IMR-90 (cell line): ENCODE measurements around the gene WIPF2. TPM values are rescaled to one million over a fixed set of nuclear protein-coding genes. Genes with fewer than 3 reads are reported as not detected.
A peak's percentile ranks its signal among the peaks of the same experiment; 100 is the strongest.
"Not testable (repeated sequence)": the region's sequence is repeated elsewhere in the genome, so short reads cannot be mapped to it uniquely, and the experiment has no call there.

Experiments used
- ATAC-seq: fragments of 200-7000 bp; cut with Tn5 transposase; 2 replicates; pipeline ENCODE4 v1.9.1; 2020; ENCODE audit warnings: low read depth, mild to moderate bottlenecking, moderate library complexity
- BruUV-seq: library from RNA; stranded (reverse); fragments of 400-500 nt; replicated peaks from 2 replicates; lab custom pipeline; 2021; lab: Mats Ljungman, UMichigan
- CTCF ChIA-PET: fragments of 300-600 bp; formaldehyde crosslinking; extraction: SDS; loops from one replicate; lab custom pipeline; 2021; ENCODE audit warnings: antibody characterized with exemption; lab: Yijun Ruan, JAX
- POLR2A ChIA-PET: fragments of 300-600 bp; sonication (Branson Sonifier 250); formaldehyde crosslinking; loops from one replicate; lab custom pipeline; 2022; ENCODE audit warnings: antibody characterized with exemption; ENCODE audit not compliant: unreplicated experiment; lab: Charles Lee
- DNase-seq: peaks from one replicate; pipeline ENCODE4 v3.0.0; 2013
- H2AFZ ChIP-seq: replicated peaks from 2 replicates; pipeline ENCODE3; 2013; ENCODE audit warnings: low read length, mild to moderate bottlenecking; ENCODE audit not compliant: poor library complexity
- H2AK5ac ChIP-seq: 2 replicates; pipeline ENCODE4 v1.6.1; 2013; ENCODE audit warnings: low read depth, low read length, inconsistent platforms
- H2AK9ac ChIP-seq: replicated peaks from 2 replicates; pipeline ENCODE3; 2013; ENCODE audit warnings: mild to moderate bottlenecking, low read depth, low read length, moderate library complexity; ENCODE audit not compliant: poor library complexity
- H2BK120ac ChIP-seq: 2 replicates; pipeline ENCODE4 v1.6.1; 2013; ENCODE audit warnings: low read depth, low read length, inconsistent platforms
- H2BK15ac ChIP-seq: 3 replicates; pipeline ENCODE4 v1.6.1; 2013; ENCODE audit warnings: low read depth, low read length, inconsistent platforms
- H2BK20ac ChIP-seq: 2 replicates; pipeline ENCODE4 v1.6.1; 2013; ENCODE audit warnings: low read depth, mild to moderate bottlenecking, inconsistent platforms, low read length, moderate library complexity
- H2BK5ac ChIP-seq: 2 replicates; pipeline ENCODE4 v1.6.1; 2013; ENCODE audit warnings: mild to moderate bottlenecking, low read depth, low read length, inconsistent platforms; ENCODE audit not compliant: poor library complexity, severe bottlenecking
- H3K14ac ChIP-seq: replicated peaks from 2 replicates; pipeline ENCODE4 v1.6.1; 2013; ENCODE audit warnings: low read depth, low read length, inconsistent platforms
- H3K18ac ChIP-seq: 2 replicates; pipeline ENCODE4 v1.6.1; 2013; ENCODE audit warnings: low read depth, low read length, control low read depth
- H3K23ac ChIP-seq: 2 replicates; pipeline ENCODE4 v1.6.1; 2013; ENCODE audit warnings: low read depth, low read length, inconsistent platforms
- H3K27ac ChIP-seq: 2 replicates; pipeline ENCODE4 v1.5.1; 2013; ENCODE audit warnings: mild to moderate bottlenecking, control low read depth, low read length; ENCODE audit not compliant: insufficient read depth
- H3K27me3 ChIP-seq: 2 replicates; pipeline ENCODE4 v1.6.1; 2013; ENCODE audit warnings: low read length; ENCODE audit not compliant: control insufficient read depth, insufficient read depth
- H3K36me3 ChIP-seq: 2 replicates; pipeline ENCODE4 v1.6.1; 2013; ENCODE audit warnings: low read length, mixed read lengths; ENCODE audit not compliant: control insufficient read depth, insufficient read depth
- H3K4ac ChIP-seq: 2 replicates; pipeline ENCODE4 v1.6.1; 2013; ENCODE audit warnings: low read depth, low read length, inconsistent platforms
- H3K4me1 ChIP-seq: 2 replicates; pipeline ENCODE4 v1.6.1; 2013; ENCODE audit warnings: low read length, mixed read lengths; ENCODE audit not compliant: control insufficient read depth, insufficient read depth
- H3K4me2 ChIP-seq: 2 replicates; pipeline ENCODE4 v1.6.1; 2013; ENCODE audit warnings: low read depth, mild to moderate bottlenecking, control low read depth, low read length, moderate library complexity
- H3K4me3 ChIP-seq: 2 replicates; pipeline ENCODE4 v1.5.1; 2013; ENCODE audit warnings: low read depth, mild to moderate bottlenecking, control low read depth, low read length, moderate library complexity; ENCODE audit not compliant: insufficient read depth
- H3K56ac ChIP-seq: 2 replicates; pipeline ENCODE4 v1.6.1; 2013; ENCODE audit warnings: low read length, inconsistent platforms; ENCODE audit not compliant: insufficient read depth; ENCODE audit errors: extremely low read depth
- H3K79me1 ChIP-seq, 2 experiments: 2 replicates each; pipeline ENCODE4 v1.6.1; 2013; ENCODE audit warnings: low read length in 2 of 2, inconsistent platforms in 1 of 2, low read depth in 1 of 2
- H3K9ac ChIP-seq: 2 replicates; pipeline ENCODE4 v1.6.1; 2013; ENCODE audit warnings: low read depth, low read length, control low read depth
- H3K9me1 ChIP-seq: 2 replicates; pipeline ENCODE4 v1.6.1; 2013; ENCODE audit warnings: low read length, inconsistent platforms; ENCODE audit not compliant: insufficient read depth
- H3K9me3 ChIP-seq: 2 replicates; pipeline ENCODE4 v1.6.1; 2013; ENCODE audit warnings: low read length; ENCODE audit not compliant: control insufficient read depth, insufficient read depth
- H4K20me1 ChIP-seq: 2 replicates; pipeline ENCODE4 v1.6.1; 2013; ENCODE audit warnings: low read length, inconsistent platforms; ENCODE audit not compliant: insufficient read depth
- H4K5ac ChIP-seq: 2 replicates; pipeline ENCODE4 v1.6.1; 2013; ENCODE audit warnings: mild to moderate bottlenecking, low read depth, low read length, control low read depth
- H4K8ac ChIP-seq, 2 experiments: 2 replicates each; pipeline ENCODE4 v1.6.1; 2013; ENCODE audit warnings: low read depth in 2 of 2, low read length in 2 of 2, control low read depth in 1 of 2, inconsistent platforms in 1 of 2
- H4K91ac ChIP-seq: 2 replicates; pipeline ENCODE4 v1.6.1; 2013; ENCODE audit warnings: low read depth, low read length, inconsistent platforms; ENCODE audit not compliant: insufficient read depth
- MAZ ChIP-seq: IDR thresholded peaks from 2 replicates; pipeline ENCODE4 v1.6.1; 2012; ENCODE audit warnings: low read depth, mild to moderate bottlenecking, low read length, improper control_type of control experiment, moderate library complexity, borderline replicate concordance
- MXI1 ChIP-seq: IDR thresholded peaks from 2 replicates; pipeline ENCODE4 v1.6.1; 2012; ENCODE audit warnings: low read depth, mild to moderate bottlenecking, low read length, moderate library complexity, borderline replicate concordance
- NFE2L2 ChIP-seq: fragments of 150-350 bp; IDR thresholded peaks from 2 replicates; pipeline ENCODE4 v1.6.1; 2016; ENCODE audit warnings: low read depth, mild to moderate bottlenecking, low read length
- WGBS, 2 experiments: methylation state at CpG; one replicate each; pipeline versions ENCODE4 v1.1.5 to v1.1.7; 2013; ENCODE audit warnings: missing lambda C conversion rate in 2 of 2; ENCODE audit not compliant: insufficient read length in 1 of 2; ENCODE audit errors: extremely low coverage in 2 of 2; 5-methylcytosine and 5-hydroxymethylcytosine counted together
- dilution Hi-C: fragments of 300-500 bp; cut with HindIII; formaldehyde crosslinking; loops from one replicate; pipeline ENCODE4 v1.14.3; 2018; ENCODE audit warnings: low sequenced_read_pairs; ENCODE audit not compliant: unreplicated experiment
- in situ Hi-C: fragments of 300-500 bp; cut with MboI; formaldehyde crosslinking; loops from 3 replicates; pipeline ENCODE4 v1.14.3; 2019; ENCODE audit warnings: low sequenced_read_pairs, inconsistent platforms, mixed read lengths
- intact Hi-C: fragments of 100-400 bp; cut with micrococcal nuclease; formaldehyde crosslinking; loops from 2 replicates; pipeline ENCODE4 v1.10.0; 2022
- polyA plus RNA-seq, 3 experiments: library from polyadenylated mRNA; depleted of rRNA; stranded (reverse); fragments of >200 nt; gene quantifications; 2 replicates each; pipeline ENCODE4 v1.2.3, GENCODE V29; 2012; ENCODE audit warnings: low replicate concordance in 1 of 3
- total RNA-seq: library from RNA; depleted of rRNA; stranded (reverse); fragments of >200 nt; gene quantifications from 2 replicates; pipeline ENCODE4 v1.2.3, GENCODE V29; 2012
- TF ChIP-seq, protein P1 (sequence below): fragments of 150-350 bp; IDR thresholded peaks from 2 replicates; pipeline ENCODE4 v1.6.1; 2016; ENCODE audit warnings: low read depth, mild to moderate bottlenecking, low read length, moderate library complexity, borderline replicate concordance

Gene WIPF2
- total and polyA plus RNA-seq, 2 of the 4 experiments (the other 2 are of a cell fraction) = 2.0 to 8.9 TPM

DNA sequence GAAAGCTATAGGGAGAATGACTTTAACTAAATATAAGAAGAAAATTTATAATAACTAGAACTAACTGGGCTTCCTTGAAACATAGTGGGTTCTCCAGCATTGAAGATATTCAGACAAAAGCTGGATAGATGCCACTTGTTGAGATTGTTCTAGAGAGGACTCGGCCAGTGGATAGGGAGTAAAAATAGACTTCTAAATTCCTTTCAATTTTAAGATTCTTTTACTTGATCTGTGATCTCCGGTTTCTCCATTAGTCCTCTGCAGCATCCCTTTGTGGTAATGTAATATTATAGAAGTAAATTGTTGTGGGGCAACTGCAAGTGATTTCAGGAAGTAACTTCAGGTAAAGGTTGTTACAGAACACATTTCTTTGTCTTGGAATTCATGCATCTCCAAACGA lies 79.6 kb downstream of the WIPF2 start:
- Histone ChIP-seq H4K91ac (peak overlapping the region; percentile 46; the same call in 1 of the 2 replicates), H2BK5ac (peak overlapping the region; percentile 74), H2BK15ac (no peak overlapping the region), H3K4me2 (no peak overlapping the region), H3K18ac (peak overlapping the region; percentile 60), H3K27me3 (no peaks in the 10 kb centered on the region), H3K4ac (peak overlapping the region; percentile 82), H3K56ac (no peak overlapping the region), H3K9me3 (no peaks in the 10 kb centered on the region), H3K27ac (peak overlapping the region; percentile 67), H4K20me1 (0 out of 2 replicates have a peak, but pooled peaks cover 7% of the 10 kb centered on the region), H3K79me1 (peaks cover 3 to 23% of the 10 kb centered on the region in 2 experiments; a peak in 3 of 4 replicates), H4K5ac (no peak overlapping the region), H3K23ac (peak overlapping the region; percentile 53; the same call in 1 of the 2 replicates), H2BK120ac (peak overlapping the region; percentile 88; the same call in 1 of the 2 replicates), H3K9me1 (peaks cover 9% of the 10 kb centered on the region), H3K4me3 (no peak overlapping the region), H2AK5ac (no peak overlapping the region; the same call in 1 of the 2 replicates), H3K9ac (no peak overlapping the region), H2AFZ (no peak overlapping the region), H3K14ac (peak overlapping the region; percentile 82), H3K4me1 (peaks cover 10% of the 10 kb centered on the region), H4K8ac (peak overlapping the region in 1 of 2 experiments; percentile 73; a peak in 1 of 4 replicates), H3K36me3 (peaks cover 2% of the 10 kb centered on the region), H2BK20ac (peak overlapping the region; percentile 78), H2AK9ac (no peak overlapping the region)
- DNase-seq = peak; percentile 55
- intact Hi-C loops = no loop called here
- dilution Hi-C loops = no loop called here
- no TSS peak for BruUV-seq
- in situ Hi-C loops = no loop called here
- ChIA-PET POLR2A (interaction anchor here (0.5 to 0.6 kb wide), 2 partner anchors 9 to 16 kb away, joined by 3 read pairs; no protein-coding TSS in a partner anchor), CTCF (interaction anchor here (0.6 to 1.1 kb wide), 3 partner anchors 33 to 116 kb away, joined by 3 to 4 read pairs (median 3); no protein-coding TSS in a partner anchor)
- TF ChIP-seq, protein P1, sequence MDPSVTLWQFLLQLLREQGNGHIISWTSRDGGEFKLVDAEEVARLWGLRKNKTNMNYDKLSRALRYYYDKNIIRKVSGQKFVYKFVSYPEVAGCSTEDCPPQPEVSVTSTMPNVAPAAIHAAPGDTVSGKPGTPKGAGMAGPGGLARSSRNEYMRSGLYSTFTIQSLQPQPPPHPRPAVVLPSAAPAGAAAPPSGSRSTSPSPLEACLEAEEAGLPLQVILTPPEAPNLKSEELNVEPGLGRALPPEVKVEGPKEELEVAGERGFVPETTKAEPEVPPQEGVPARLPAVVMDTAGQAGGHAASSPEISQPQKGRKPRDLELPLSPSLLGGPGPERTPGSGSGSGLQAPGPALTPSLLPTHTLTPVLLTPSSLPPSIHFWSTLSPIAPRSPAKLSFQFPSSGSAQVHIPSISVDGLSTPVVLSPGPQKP = no peak
- no peak for TF ChIP-seq MXI1
- TF ChIP-seq MAZ = no peak
- TF ChIP-seq NFE2L2 = no peak
- peak; percentile 64 for ATAC-seq
- no CpG with 5 or more reads among the region's 3 CpGs for WGBS, 2 experiments

DNA sequence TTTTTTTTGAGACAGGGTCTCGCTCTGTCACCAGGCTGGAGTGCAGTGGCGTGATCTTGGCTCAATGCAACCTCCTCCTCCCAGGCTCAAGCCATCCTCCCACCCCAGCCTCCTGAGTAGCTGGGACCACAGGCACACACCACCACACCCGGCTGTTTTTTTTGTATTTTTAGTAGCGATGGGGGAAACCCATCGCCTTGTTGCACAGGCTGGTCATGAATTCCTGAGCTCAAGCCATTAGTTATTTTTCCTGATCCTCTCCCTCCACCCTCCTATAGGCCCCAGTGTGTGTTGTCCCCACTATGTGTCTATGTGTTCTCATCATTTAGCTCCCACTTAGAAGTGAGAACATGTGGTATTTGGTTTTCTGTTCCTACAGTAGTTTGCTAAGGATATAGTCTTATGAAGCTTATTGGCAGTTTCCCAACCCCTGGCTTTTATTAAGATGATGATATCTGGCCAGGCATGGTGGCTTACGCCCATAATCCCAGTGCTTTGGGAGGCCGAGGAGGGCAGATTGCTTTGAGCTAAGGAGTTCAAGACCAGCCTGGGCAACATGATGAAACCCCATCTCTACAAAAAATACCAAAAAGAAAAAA lies 80.2 kb downstream of the WIPF2 start:
- H4K5ac ChIP-seq, H3K27me3 ChIP-seq, H2AK9ac ChIP-seq, H3K56ac ChIP-seq, H3K9me3 ChIP-seq, in situ Hi-C loops, H3K9ac ChIP-seq, BruUV-seq, dilution Hi-C loops, H2AK5ac ChIP-seq, H4K91ac ChIP-seq, H3K36me3 ChIP-seq, H3K4me2 ChIP-seq, H3K4me3 ChIP-seq, ATAC-seq, H2AFZ ChIP-seq, intact Hi-C loops, DNase-seq: not testable (repeated sequence)
- Histone ChIP-seq H2BK15ac (peak overlapping the region; percentile 24; the same call in 1 of the 3 replicates), H3K18ac (peak overlapping the region; percentile 52; the same call in 1 of the 2 replicates), H3K9me1 (peaks cover 15% of the 10 kb centered on the region), H4K20me1 (peaks cover 11% of the 10 kb centered on the region; the same call in 1 of the 2 replicates), H4K8ac (peak overlapping the region in 1 of 2 experiments; percentile 40; a peak in 1 of 4 replicates), H2BK20ac (peak overlapping the region; percentile 48), H3K79me1 (peaks cover 3 to 29% of the 10 kb centered on the region in 2 experiments; a peak in 3 of 4 replicates), H2BK120ac (peak overlapping the region; percentile 68), H3K4me1 (peaks cover 15% of the 10 kb centered on the region), H3K14ac (peak overlapping the region; percentile 44; the same call in 1 of the 2 replicates), H2BK5ac (peak overlapping the region; percentile 52), H3K4ac (peak overlapping the region; percentile 60; the same call in 1 of the 2 replicates), H3K23ac (peak overlapping the region; percentile 68; the same call in 1 of the 2 replicates), H3K27ac (peak overlapping the region; percentile 37; the same call in 1 of the 2 replicates)
- POLR2A ChIA-PET = interaction anchor here (0.7 kb wide), 1 partner anchor 90 kb away, joined by 3 read pairs; no protein-coding TSS in a partner anchor
- CTCF ChIA-PET = interaction anchor here (0.6 to 1.1 kb wide), 2 partner anchors 33 to 116 kb away, joined by 3 to 4 read pairs; no protein-coding TSS in a partner anchor
- WGBS, 2 experiments = no CpG with 5 or more reads among the region's 7 CpGs
